HAP-1 (cell line): ENCODE data around the gene ZNF800.
A peak's percentile ranks its signal among the peaks of the same experiment; 100 is the strongest.
"Not testable (repeated sequence)": the region's sequence is repeated elsewhere in the genome, so short reads cannot be mapped to it uniquely, and the experiment has no call there.

Experiments used
- DNase-seq, 2 experiments: peaks; one replicate each; pipeline ENCODE4 v3.0.0-alpha.2; 2016 to 2020; ENCODE audit warnings: low spot score in 2 of 2
- H3K27me3 ChIP-seq: fragments of 250-450 bp; sonication (Bioruptor Pico); 2 replicates; pipeline ENCODE4 v1.5.1; 2020; ENCODE audit warnings: low read depth, mild to moderate bottlenecking, moderate library complexity
- H3K36me3 ChIP-seq: fragments of 250-450 bp; sonication (Bioruptor Pico); replicated peaks from 2 replicates; pipeline ENCODE4 v1.5.1; 2020; ENCODE audit warnings: mild to moderate bottlenecking
- H3K4me1 ChIP-seq: fragments of 250-450 bp; sonication (Bioruptor Pico); 2 replicates; pipeline ENCODE4 v1.5.1; 2020; ENCODE audit warnings: mild to moderate bottlenecking
- H3K4me3 ChIP-seq: fragments of 250-450 bp; sonication (Bioruptor Pico); 2 replicates; pipeline ENCODE4 v1.5.1; 2020; ENCODE audit warnings: mild to moderate bottlenecking, moderate library complexity
- H3K9me3 ChIP-seq: fragments of 250-450 bp; sonication (Bioruptor Pico); 2 replicates; pipeline ENCODE4 v1.5.1; 2020; ENCODE audit warnings: mild to moderate bottlenecking, moderate library complexity
- in situ Hi-C: fragments of 300-500 bp; cut with MboI; formaldehyde crosslinking; loops from 3 replicates; pipeline ENCODE4 v1.14.3; 2020; ENCODE audit warnings: low sequenced_read_pairs, inconsistent platforms, mixed read lengths

The ZNF800 gene

GRCh38 chr7:127392566-127393367 is at the start of gene ZNF800:
ZNF800 (minus strand) TSS chr7:127392708; CDS start chr7:127391557, 1,151 bp downstream.
- H3K36me3 ChIP-seq = peaks cover 17% of the 10 kb centered on the region
- H3K9me3 ChIP-seq = no peaks in the 10 kb centered on the region; the same call in 1 of the 2 replicates
- H3K4me3 ChIP-seq = peak within 1 kb of the TSS; percentile 92
- in situ Hi-C loops = no loop called here
- H3K27me3 ChIP-seq = no peaks in the 10 kb centered on the region
- peaks cover 11% of the 10 kb centered on the region for H3K4me1 ChIP-seq
- peak; percentile 86 to 91 for DNase-seq

- H3K4me1 ChIP-seq = no peaks in the 10 kb centered on the region
- H3K9me3 ChIP-seq = no peaks in the 10 kb centered on the region
- no peaks in the 10 kb centered on the region for H3K36me3 ChIP-seq
- no peak overlapping the region for H3K4me3 ChIP-seq
- H3K27me3 ChIP-seq = no peaks in the 10 kb centered on the region
- in situ Hi-C loops = no loop called here
- no peak for DNase-seq
Observed at GRCh38 chr7:127440206-127440605, 47.7 kb upstream of the ZNF800 start.

GRCh38 chr7:127438836-127439235 is 46.3 kb upstream of the ZNF800 start:
- in situ Hi-C loops = no loop called here
- no peak overlapping the region for H3K4me3 ChIP-seq
- no peaks in the 10 kb centered on the region for H3K27me3 ChIP-seq
- DNase-seq = no peak
- no peaks in the 10 kb centered on the region for H3K4me1 ChIP-seq
- no peaks in the 10 kb centered on the region for H3K36me3 ChIP-seq
- no peaks in the 10 kb centered on the region for H3K9me3 ChIP-seq

GRCh38 chr7:127437837-127438236 is 45.3 kb upstream of the ZNF800 start:
- H3K36me3 ChIP-seq = no peaks in the 10 kb centered on the region
- H3K9me3 ChIP-seq = no peaks in the 10 kb centered on the region
- in situ Hi-C loops = no loop called here
- H3K4me3 ChIP-seq = no peak overlapping the region
- H3K4me1 ChIP-seq = no peaks in the 10 kb centered on the region
- H3K27me3 ChIP-seq = no peaks in the 10 kb centered on the region
- no peak for DNase-seq

- Histone ChIP-seq H3K27me3 (no peaks in the 10 kb centered on the region), H3K36me3 (no peaks in the 10 kb centered on the region), H3K4me1 (no peaks in the 10 kb centered on the region), H3K4me3 (no peak overlapping the region), H3K9me3 (no peaks in the 10 kb centered on the region)
- in situ Hi-C loops = no loop called here
- peak in 1 of 2 experiments; percentile 15 for DNase-seq
Observed at GRCh38 chr7:127437241-127437640, 44.7 kb upstream of the ZNF800 start.

GRCh38 chr7:127429281-127429680 is 36.8 kb upstream of the ZNF800 start:
- in situ Hi-C loops, H3K4me3 ChIP-seq, H3K9me3 ChIP-seq, H3K27me3 ChIP-seq, H3K36me3 ChIP-seq, H3K4me1 ChIP-seq, DNase-seq: not testable (repeated sequence)

GRCh38 chr7:127419196-127419595 is 26.7 kb upstream of the ZNF800 start:
- peaks cover 3% of the 10 kb centered on the region; the same call in 1 of the 2 replicates for H3K27me3 ChIP-seq
- H3K4me3 ChIP-seq = no peak overlapping the region
- DNase-seq = no peak
- no peaks in the 10 kb centered on the region; the same call in 1 of the 2 replicates for H3K9me3 ChIP-seq
- in situ Hi-C loops = no loop called here
- no peaks in the 10 kb centered on the region for H3K36me3 ChIP-seq
- no peaks in the 10 kb centered on the region for H3K4me1 ChIP-seq

- Histone ChIP-seq H3K4me3 (no peak overlapping the region), H3K9me3 (no peaks in the 10 kb centered on the region; the same call in 1 of the 2 replicates), H3K27me3 (peaks cover 3% of the 10 kb centered on the region; the same call in 1 of the 2 replicates), H3K36me3 (no peaks in the 10 kb centered on the region), H3K4me1 (no peaks in the 10 kb centered on the region)
- in situ Hi-C loops = no loop called here
- DNase-seq = no peak
Observed at GRCh38 chr7:127418459-127418858, 26.0 kb upstream of the ZNF800 start.

- H3K27me3 ChIP-seq = peaks cover 3% of the 10 kb centered on the region; the same call in 1 of the 2 replicates
- H3K9me3 ChIP-seq = no peaks in the 10 kb centered on the region; the same call in 1 of the 2 replicates
- no peak overlapping the region for H3K4me3 ChIP-seq
- in situ Hi-C loops = no loop called here
- no peaks in the 10 kb centered on the region for H3K4me1 ChIP-seq
- no peaks in the 10 kb centered on the region for H3K36me3 ChIP-seq
- no peak for DNase-seq
Observed at GRCh38 chr7:127417346-127417745, 24.8 kb upstream of the ZNF800 start.

GRCh38 chr7:127415060-127415742 is 22.7 kb upstream of the ZNF800 start:
- H3K4me3 ChIP-seq = no peak overlapping the region
- H3K27me3 ChIP-seq = no peaks in the 10 kb centered on the region
- no peaks in the 10 kb centered on the region for H3K4me1 ChIP-seq
- in situ Hi-C loops = no loop called here
- no peaks in the 10 kb centered on the region; the same call in 1 of the 2 replicates for H3K9me3 ChIP-seq
- no peak for DNase-seq
- no peaks in the 10 kb centered on the region for H3K36me3 ChIP-seq

- Histone ChIP-seq H3K9me3 (no peaks in the 10 kb centered on the region; the same call in 1 of the 2 replicates), H3K4me3 (no peak overlapping the region), H3K27me3 (no peaks in the 10 kb centered on the region), H3K36me3 (no peaks in the 10 kb centered on the region), H3K4me1 (no peaks in the 10 kb centered on the region)
- no peak for DNase-seq
- in situ Hi-C loops = no loop called here
Observed at GRCh38 chr7:127413962-127414361, 21.5 kb upstream of the ZNF800 start.

- H3K36me3 ChIP-seq = no peaks in the 10 kb centered on the region
- H3K4me1 ChIP-seq = no peaks in the 10 kb centered on the region
- no peaks in the 10 kb centered on the region for H3K27me3 ChIP-seq
- no peak for DNase-seq
- no peak overlapping the region for H3K4me3 ChIP-seq
- no peaks in the 10 kb centered on the region; the same call in 1 of the 2 replicates for H3K9me3 ChIP-seq
- in situ Hi-C loops = no loop called here
Observed at GRCh38 chr7:127413326-127413725, 20.8 kb upstream of the ZNF800 start.

- no peak for DNase-seq
- no peaks in the 10 kb centered on the region; the same call in 1 of the 2 replicates for H3K9me3 ChIP-seq
- H3K4me1 ChIP-seq = no peaks in the 10 kb centered on the region
- in situ Hi-C loops = no loop called here
- no peak overlapping the region for H3K4me3 ChIP-seq
- no peaks in the 10 kb centered on the region for H3K36me3 ChIP-seq
- H3K27me3 ChIP-seq = no peaks in the 10 kb centered on the region
Observed at GRCh38 chr7:127411176-127411575, 18.7 kb upstream of the ZNF800 start.

GRCh38 chr7:127409629-127410028 is 17.1 kb upstream of the ZNF800 start:
- Histone ChIP-seq H3K4me1 (no peaks in the 10 kb centered on the region), H3K9me3 (no peaks in the 10 kb centered on the region), H3K27me3 (no peaks in the 10 kb centered on the region; the same call in 1 of the 2 replicates), H3K4me3 (no peak overlapping the region), H3K36me3 (no peaks in the 10 kb centered on the region)
- in situ Hi-C loops = no loop called here
- DNase-seq = no peak
